A172 (cell line): Measurements from ENCODE around the gene MAGI2. TPM values are rescaled to one million over a fixed set of nuclear protein-coding genes. Genes with fewer than 3 reads are reported as not detected.

Source experiments
- DNase-seq: peaks from one replicate; pipeline ENCODE4 v3.0.0-alpha.2; 2015; ENCODE audit warnings: low spot score
- total RNA-seq: library from RNA; depleted of rRNA; stranded (reverse); fragments of >200 nt; shearing (Covaris generic); gene quantifications from 2 replicates; pipeline ENCODE4 v1.2.3, GENCODE V29; 2014

MAGI2 gene
- total RNA-seq, 1 experiment from 2014 or later: 1.5 TPM

- DNase-seq: no peak
Observed at GRCh38 chr7:79376299-79377025, 77.0 kb downstream of the MAGI2 start.

GRCh38 chr7:79361214-79361613, 92.3 kb downstream of the MAGI2 start:
- DNase-seq: no peak

DNA sequence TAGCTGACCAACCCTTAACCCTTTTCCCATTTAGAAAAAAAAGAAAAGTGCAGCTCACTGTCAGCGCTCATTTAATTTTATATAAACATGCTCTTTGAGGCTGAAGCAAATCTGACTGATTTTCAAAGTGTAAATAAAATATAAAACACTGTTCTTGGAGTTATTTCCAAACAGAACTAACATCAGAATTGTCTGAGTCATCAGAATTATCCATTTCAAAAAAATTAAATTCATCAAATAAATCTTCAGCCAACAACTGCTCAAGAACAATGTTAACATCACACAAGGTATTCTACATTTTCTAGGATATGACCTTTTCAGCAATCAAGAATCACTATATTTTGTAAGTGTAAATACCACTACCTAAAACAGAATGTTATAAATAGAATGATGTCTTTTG, 93.6 kb downstream of the MAGI2 start:
- DNase-seq: no peak

GRCh38 chr7:79357101-79357500, 96.4 kb downstream of the MAGI2 start:
- DNase-seq: no peak

DNA sequence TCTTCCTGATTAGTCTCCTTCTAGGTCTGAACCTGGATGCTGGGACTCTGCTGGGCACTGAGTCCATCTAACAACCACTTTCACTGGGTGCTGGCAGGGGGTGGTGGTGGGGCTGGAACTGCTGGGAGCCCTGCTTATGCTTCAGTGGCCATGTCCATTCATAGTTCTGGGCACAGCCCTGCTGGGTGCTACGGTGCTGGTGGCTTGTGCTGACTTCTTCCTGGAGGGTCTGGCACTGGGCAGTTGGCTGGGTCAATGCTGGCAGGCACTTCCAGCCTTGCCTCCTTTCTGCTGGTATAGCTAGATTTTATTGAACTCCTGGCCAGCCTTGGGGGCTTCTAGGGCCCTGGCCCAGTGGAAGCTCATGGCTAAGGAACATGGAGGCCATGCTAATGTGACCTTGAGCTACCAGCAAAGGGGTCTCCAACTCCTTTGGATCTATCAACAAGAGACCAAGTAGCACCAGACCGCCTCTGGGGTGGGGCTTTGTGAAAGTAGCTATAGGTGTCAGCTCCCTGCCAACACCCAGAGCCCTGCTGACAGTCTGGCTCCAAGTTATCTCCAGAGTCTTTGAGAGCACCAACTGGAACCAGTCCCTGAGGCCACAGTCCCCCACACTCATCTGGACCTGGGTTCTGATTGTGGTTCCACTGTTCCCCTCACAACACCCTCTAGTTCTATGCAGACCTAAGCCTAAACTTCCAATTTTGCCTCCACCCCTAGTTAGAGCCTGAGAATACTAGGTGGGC, 99.6 kb downstream of the MAGI2 start:
- DNase-seq: no peak

- no peak for DNase-seq
Observed at GRCh38 chr7:79352323-79352722, 101.1 kb downstream of the MAGI2 start.

DNA sequence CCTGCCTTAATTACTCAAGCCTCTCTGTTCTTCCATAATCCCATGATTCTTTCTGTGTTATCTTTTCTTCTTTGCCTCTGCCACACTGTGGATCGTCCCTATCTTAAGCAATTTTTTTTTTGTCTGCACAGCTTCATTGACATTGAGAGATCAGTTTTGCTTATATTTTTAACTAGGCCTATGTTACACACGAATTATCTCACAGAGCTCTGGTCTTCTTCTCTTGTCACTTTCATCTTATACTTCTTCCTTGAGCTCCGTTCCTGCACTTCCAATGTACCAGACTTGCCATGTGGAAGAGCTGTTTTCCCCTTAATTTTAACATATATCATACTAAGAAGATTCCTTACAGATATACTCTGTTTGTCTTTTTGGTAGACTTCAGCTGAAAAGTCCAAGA, 106.1 kb downstream of the MAGI2 start:
- DNase-seq: no peak

DNA sequence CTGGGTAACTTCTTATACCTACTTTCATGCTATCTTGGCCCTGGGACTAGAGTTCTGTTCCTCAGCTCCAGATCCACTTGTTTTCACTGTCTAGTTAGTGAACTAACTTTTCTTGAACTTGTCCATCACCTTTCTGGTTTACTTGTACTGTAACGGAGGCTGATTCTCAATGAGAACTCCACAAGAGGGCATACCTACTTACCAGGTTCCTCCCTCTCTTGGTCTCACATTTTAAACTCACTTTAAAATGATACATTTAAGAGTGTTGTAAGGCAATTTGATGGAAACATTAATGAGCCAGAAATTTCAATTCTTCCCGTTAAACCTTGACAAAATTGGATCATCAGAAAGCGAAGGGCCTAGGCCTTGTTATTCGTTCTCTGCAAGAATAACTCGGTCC, 111.6 kb downstream of the MAGI2 start:
- no peak for DNase-seq

DNA sequence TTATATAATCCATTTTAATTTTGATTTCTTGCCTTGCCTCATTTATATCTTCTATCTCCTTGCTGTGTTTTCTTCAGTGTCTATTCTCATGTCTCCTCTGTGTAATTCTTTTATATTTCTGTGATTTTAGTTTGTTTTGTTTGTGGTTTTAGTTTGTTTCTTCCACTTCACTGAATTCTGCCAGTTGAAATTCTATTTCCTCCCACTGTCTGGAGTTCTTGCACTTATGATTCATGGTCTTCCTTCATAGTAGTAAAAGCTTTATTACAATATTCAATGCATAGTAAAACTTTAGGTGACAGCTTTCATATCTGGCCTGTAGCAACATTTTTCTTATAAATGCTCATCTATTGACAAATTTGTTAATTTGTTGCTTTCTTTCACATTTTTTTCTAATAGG, 113.3 kb downstream of the MAGI2 start:
- no peak for DNase-seq

DNA sequence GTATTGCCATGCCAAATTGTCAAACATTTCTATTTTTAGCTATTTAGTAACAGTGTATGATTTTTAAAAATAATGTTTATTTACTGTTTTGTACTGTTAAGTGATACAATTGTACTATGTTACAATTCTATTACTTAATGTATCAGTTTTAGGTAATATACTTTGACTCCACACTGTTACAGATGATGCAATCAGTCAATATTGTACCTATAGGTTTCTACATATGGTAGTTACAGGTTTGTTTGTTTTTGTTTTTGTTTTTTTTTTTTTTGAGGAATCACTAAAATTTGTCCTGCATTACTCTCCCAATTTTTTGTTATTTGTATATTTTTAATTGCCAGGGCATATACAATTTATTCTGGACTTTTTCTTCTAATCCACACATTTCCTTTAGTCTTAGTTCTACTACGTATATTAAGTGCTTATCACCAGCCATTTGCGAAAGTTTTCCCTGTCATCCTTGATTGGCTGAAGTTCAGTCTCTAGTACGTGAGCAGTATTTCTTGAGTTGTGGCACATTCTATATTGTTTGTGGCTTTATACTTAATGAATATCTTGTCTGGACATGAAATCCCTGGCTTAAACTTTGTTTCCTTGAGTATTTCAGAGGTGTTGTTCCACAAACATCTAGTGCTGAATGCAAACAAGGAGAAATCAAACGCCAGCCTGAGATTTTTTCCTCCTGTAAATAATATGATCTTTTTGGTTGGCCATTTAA, 114.1 kb downstream of the MAGI2 start:
- DNase-seq: no peak

GRCh38 chr7:79337717-79338116, 115.8 kb downstream of the MAGI2 start:
- DNase-seq: no peak

- no peak for DNase-seq
Observed at GRCh38 chr7:79334841-79335240, 118.6 kb downstream of the MAGI2 start.

DNA sequence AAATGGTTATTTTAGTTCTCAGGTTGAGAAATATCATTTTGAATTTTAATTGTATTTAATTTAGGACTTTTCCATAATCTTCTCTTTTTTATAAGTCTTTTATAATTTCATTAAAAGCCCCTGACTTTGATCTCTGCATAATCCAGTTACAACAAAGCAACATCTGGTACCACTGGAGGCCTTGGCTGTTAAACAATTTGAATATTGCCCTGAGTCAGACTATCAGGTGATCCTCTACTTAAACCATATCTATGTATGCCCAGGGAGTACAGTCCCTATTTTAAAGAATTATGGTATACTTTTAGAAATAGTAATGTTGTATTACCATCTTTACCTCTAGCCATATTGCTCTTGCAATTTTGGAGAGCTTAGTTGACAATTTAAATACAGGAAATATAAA, 119.1 kb downstream of the MAGI2 start:
- no peak for DNase-seq

DNA sequence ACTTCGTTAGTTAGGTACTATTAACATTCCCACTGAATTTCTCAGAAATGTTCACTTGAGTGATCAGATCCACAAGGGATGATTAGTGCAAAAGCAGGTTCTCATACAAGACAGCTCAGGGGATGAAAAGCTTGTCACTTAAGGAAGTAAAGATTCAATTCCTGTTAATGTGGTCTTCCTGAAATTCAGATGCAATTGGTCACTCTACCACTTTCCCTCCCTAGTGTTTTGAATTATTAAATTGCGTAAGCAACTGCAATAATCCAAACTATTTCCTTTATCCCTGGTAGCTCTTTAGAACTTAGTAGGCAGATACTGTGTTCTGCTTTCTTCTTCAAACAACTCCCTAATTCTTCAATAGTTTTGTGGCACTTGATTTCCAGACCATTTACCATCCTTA, 121.4 kb downstream of the MAGI2 start:
- no peak for DNase-seq

GRCh38 chr7:79329464-79329863, 124.0 kb downstream of the MAGI2 start:
- no peak for DNase-seq

- DNase-seq: no peak
Observed at GRCh38 chr7:79320741-79321473, 132.6 kb downstream of the MAGI2 start.

- DNase-seq: no peak
Observed at GRCh38 chr7:79319369-79319768, 134.1 kb downstream of the MAGI2 start.

DNA sequence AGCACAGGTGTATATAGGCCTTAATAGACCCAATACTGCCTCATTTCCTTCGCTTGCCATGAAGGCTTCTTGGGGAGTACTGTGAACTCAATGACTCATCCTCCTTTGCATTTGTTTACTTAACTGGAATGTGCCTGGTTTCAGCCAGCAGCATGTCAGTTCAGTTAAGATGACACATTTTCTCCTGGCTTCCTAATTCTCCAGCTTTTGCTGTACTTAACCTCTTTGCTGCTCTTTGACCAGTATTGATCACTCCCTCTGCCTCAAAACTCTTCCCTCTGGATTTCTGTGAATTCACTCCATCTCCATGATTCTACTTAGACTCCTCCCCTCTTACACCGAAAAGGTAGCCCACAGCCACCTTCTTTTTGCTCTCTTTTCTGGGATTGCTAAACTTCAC, 135.7 kb downstream of the MAGI2 start:
- peak; percentile 91 for DNase-seq

DNA sequence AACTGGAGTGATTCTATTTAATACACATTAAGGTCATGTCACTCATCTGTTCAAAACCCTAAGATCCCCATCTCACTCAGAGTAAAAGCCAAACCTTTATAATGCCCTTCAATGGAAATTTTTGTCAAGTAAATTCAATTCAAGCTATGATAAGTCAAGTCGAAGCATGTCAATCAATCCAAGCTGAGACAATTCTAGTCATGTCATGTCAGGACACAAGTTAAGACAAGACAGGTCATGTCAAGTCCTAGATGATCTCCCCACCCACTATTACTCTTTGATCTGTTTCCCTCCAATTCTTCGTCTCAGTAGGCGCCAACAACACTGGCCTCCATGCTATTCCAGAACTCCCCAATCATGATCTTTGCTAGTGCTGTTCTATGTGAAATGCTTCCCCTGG, 141.4 kb downstream of the MAGI2 start:
- DNase-seq: no peak

DNA sequence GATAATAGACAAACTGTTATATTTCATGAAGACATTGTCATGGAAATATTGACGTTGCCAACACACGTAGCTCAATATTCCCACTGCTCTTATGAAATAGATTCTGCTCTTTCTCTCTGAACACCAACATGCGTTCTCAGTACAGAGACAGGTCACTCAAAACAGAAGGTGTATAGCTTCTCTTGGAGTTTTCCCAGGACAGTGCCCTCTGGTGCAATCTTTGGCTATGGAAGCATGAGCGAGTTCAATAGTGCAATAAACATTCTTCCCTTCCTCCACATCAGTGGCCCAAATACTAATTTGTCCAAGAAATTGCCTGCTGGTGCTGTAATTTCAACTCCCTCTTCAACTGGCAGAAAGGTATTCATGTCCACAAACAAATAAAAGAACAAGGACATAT, 145.3 kb downstream of the MAGI2 start:
- DNase-seq: no peak

DNA sequence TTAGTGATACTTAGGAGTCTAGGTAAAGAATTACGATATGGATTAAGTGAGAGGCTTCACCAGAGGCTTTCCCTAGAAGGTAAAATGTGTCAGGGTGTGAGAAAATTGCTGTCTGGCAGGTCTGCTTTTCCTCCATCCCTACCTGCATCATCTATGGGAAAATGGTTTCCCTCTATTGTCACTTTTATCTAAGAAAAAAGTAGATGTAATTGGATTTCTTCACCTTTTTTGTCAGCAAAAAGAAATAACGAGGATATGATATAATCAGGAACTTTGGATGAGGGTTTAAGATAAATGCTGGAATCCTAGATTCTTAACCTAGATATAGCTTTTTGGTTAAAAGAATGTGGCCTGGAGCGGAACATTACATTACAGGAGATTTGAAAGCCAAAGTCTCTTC, 146.1 kb downstream of the MAGI2 start:
- DNase-seq: no peak

DNA sequence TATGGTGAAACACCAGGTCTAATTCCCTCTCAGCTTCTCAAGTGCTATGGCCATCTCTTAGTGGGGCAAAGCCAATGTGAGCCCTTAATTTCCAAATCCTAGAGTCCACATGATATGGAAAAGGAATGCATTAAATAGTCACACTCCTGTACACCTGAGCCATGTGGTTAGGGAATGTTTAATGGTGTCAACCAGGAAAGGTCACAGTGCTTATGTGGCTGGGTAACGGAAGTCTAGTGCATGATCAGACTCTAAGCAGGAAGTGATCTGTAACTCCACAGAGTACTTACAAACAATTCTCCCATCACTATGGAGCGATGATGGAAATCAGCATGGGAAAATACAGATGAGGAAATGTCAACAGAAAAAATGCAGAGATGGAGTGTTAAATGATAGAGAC, 148.8 kb downstream of the MAGI2 start:
- no peak for DNase-seq
